AG09309 (cell line): ENCODE measurements around the gene SPG11.
"Not testable (repeated sequence)": the region's sequence is repeated elsewhere in the genome, so short reads cannot be mapped to it uniquely, and the experiment has no call there.

ENCODE experiments used
- DNase-seq: peaks from one replicate; pipeline ENCODE4 v3.0.0-alpha.2; 2010; ENCODE audit warnings: low read depth
- H3K4me3 ChIP-seq: 2 replicates; pipeline ENCODE4 v1.5.1; 2011; ENCODE audit warnings: mild to moderate bottlenecking, low read depth, low read length, moderate library complexity; ENCODE audit not compliant: control insufficient read depth
- TF ChIP-seq, protein P1 (sequence below): IDR thresholded peaks from 2 replicates; pipeline ENCODE4 v1.5.1; 2011; ENCODE audit warnings: mild to moderate bottlenecking, low read depth, low read length, inconsistent platforms; ENCODE audit not compliant: insufficient read depth, control insufficient read depth; ENCODE audit errors: missing control alignments

The SPG11 gene

DNA sequence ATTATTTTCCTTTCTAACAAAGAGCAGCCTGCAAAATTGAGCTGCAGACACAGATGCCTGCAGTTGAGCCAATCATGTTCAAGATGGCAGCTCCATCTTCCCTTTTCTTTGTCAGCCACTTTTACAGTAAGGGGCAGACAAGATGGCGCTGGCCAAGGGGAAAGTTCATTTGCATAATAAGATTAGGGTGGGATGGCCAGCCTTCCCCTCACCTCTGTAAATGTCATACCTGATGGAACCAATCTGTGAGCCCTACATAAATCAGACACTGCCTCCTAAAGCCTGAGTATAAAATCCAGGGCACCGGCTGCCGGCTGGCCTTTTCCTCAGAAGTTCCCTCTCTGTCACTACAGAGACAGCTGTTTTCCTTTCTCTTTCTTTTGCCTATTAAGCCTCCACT is 31.8 kb upstream of the SPG11 start:
- TF ChIP-seq, protein P1, sequence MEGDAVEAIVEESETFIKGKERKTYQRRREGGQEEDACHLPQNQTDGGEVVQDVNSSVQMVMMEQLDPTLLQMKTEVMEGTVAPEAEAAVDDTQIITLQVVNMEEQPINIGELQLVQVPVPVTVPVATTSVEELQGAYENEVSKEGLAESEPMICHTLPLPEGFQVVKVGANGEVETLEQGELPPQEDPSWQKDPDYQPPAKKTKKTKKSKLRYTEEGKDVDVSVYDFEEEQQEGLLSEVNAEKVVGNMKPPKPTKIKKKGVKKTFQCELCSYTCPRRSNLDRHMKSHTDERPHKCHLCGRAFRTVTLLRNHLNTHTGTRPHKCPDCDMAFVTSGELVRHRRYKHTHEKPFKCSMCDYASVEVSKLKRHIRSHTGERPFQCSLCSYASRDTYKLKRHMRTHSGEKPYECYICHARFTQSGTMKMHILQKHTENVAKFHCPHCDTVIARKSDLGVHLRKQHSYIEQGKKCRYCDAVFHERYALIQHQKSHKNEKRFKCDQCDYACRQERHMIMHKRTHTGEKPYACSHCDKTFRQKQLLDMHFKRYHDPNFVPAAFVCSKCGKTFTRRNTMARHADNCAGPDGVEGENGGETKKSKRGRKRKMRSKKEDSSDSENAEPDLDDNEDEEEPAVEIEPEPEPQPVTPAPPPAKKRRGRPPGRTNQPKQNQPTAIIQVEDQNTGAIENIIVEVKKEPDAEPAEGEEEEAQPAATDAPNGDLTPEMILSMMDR, result no peak
- H3K4me3 ChIP-seq, result no peak overlapping the region
- no peak for DNase-seq

DNA sequence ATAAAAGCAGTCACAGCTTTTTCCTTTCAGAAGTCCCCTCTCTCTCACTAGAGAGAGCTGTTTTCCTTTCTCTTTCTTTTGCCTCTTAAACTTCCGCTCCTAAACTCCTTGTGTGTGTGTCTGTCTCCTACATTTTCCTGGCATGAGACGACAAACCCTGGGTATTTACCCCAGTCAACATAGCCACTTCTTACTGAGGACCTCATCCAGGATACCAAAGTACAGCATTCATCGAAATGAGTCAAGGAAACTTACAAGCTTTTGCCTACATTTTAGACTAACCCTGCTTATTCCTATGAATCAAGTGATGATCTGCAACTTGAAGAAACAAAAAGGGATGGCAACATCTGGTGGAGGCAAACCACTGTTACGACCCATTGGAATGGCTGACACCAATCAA is 31.0 kb upstream of the SPG11 start:
- DNase-seq, result no peak
- TF ChIP-seq, protein P1, result no peak

DNA sequence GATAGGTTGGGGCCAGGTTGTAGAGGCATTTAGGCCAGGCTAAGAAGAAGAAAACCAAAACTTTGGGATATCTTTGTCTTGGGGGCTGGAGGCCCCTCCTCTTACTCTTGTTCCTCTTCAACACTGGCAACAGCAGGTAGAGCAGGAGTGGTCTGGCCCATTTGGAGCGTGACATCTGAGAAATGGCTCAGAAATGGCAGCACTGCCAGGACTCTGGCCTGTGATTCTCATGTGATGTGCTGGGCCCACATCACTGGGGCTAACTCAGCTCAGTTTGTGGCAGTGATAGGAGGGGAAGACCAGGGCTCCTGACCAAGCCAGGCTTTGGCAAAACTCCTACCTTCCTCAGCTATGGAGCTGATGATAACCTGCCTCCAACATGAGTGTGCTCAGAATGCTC is 29.2 kb upstream of the SPG11 start:
- DNase-seq, result no peak
- no peak overlapping the region for H3K4me3 ChIP-seq
- TF ChIP-seq, protein P1, result no peak

More for the DNA sequence above, 31.0 kb upstream of the SPG11 start:
- no peak overlapping the region for H3K4me3 ChIP-seq

DNA sequence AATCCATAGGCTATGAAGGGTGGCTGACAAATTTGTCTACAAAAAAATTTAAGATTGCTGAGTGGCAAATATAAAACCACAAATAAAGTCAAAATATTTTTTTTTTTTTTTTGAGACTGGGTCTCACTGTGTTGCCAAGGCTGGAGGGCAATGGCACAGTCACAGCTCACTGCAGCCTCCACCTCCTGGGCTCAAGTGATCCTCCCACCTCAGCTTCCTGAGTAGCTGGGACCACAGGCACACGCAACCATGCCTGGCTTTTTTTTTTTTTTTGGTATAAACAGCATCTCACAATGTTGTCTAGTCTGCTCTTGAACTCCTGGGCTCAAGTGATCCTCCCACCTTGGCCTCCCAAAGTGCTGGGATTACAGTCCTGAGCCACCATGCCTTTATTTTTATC is 26.8 kb upstream of the SPG11 start:
- DNase-seq, result not testable (repeated sequence)

DNA sequence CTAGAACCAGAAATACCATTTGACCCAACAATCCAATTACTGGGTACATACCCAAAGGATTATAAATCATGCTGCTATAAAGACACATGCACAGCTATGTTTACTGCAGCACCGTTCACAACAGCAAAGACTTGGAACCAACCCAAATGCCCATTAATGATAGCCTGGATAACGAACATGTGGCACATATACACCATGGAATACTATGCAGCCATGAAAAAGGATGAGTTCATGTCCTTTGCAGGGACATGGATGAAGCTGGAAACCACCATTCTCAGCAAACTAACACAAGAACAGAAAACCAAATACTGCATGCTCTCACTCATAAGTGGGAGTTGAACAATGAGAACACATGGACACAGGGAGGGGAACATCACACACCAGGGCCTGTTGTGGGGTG is 25.9 kb upstream of the SPG11 start:
- not testable (repeated sequence) for H3K4me3 ChIP-seq, DNase-seq

More for the DNA sequence above, 26.8 kb upstream of the SPG11 start:
- H3K4me3 ChIP-seq, result not testable (repeated sequence)

DNA sequence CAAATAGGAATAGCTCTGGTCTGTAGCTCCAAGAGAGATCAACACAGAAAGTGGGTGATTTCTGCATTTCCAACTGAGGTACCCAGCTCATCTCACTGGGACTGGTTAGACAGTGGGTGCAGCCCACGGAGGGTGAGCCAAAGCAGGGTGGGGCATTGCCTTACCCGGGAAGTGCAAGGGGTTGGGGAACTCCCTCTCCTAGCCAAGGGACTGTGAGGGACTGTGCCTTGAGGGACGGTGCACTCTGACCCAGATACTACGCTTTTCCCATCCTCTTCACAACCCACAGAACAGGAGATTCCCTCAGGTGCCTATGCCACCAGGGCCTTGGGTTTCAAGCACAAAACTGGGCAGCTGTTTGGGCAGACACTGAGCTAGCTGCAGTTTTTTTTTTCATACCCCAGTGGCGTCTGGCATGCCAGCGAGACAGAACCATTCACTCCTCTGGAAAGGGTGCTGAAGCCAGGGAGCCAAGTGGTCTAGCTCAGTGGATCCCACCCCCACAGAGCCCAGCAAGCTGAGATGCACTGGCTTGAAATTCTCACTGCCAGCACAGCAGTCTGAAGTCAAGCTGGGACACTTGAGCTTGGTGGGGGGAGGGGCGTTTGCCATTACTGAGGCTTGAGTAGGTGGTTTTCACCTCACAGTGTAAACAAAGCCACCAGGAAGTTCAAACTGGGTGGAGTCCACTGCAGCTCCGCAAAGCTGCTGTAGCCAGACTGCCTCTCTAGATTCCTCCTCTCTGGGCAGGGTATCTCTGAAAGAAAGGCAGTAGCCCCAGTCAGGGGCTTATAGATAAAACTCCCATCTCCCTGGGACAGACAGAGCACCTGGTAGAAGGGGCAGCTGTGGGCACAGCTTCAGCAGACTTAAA is 19.6 kb upstream of the SPG11 start:
- not testable (repeated sequence) for H3K4me3 ChIP-seq, DNase-seq

DNA sequence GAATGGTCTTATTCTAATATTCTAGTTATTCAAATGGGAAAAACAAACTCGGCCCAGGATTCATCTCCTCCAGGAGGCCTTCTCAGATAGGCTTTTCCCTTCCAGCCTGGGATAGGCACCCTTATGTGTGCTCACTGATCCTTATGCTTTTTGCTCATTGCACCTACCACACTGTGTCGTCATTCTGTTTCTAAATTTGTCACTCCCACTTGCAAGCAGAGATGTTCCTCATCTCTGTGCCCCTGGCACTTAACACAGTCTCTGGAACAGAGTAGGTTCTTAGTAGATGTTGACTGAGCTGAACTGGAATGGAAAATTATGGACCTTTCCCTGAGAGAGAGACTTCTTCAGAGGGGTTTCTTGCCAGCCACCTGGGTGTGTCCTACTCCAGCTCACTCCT is 18.7 kb upstream of the SPG11 start:
- no peak overlapping the region for H3K4me3 ChIP-seq
- no peak for DNase-seq
- TF ChIP-seq, protein P1, result no peak

DNA sequence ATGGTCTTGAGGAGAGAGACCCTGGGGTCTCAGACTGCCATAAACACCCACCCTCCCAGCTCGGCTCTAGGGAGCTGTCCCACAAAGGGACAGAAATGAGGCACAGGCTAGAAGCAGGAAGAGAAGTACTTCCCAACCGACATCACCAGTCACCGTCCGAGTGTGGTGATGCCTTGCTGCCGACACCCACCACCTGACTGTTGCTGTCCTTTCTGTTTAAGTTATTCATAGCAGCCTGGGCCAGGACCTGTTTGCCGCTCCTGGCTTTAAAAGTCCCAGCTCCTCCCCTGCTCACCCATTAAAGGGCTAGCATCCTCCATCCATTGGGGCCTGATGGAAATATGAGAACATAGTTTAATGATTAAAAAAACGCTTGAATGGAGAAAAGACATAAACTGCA is 13.2 kb upstream of the SPG11 start:
- TF ChIP-seq, protein P1, result no peak
- no peak for DNase-seq
- H3K4me3 ChIP-seq, result no peak overlapping the region
